DND-41 (cell line): ENCODE measurements around the gene TMEM258.

Experiments
- CTCF ChIP-seq: IDR thresholded peaks from 2 replicates; pipeline ENCODE4 v1.5.1; 2012; ENCODE audit warnings: borderline replicate concordance, low read length, moderate library complexity, mild to moderate bottlenecking; ENCODE audit not compliant: poor library complexity, severe bottlenecking; ENCODE audit errors: extremely low read depth
- EZH2 ChIP-seq: IDR thresholded peaks from 3 replicates; pipeline ENCODE4 v1.6.1; 2012; ENCODE audit warnings: borderline replicate concordance, low read depth, mild to moderate bottlenecking, moderate library complexity, low read length, inconsistent platforms; ENCODE audit not compliant: severe bottlenecking

GRCh38 chr11:61782299-61782698 is 10.1 kb downstream of the TMEM258 start:
- TF ChIP-seq EZH2 (no peak), CTCF (no peak)
